Jurkat, Clone E6-1 (cell line): ENCODE measurements around the gene IPO4. TPM values are rescaled to one million over a fixed set of nuclear protein-coding genes. Genes with fewer than 3 reads are reported as not detected.
A peak's percentile ranks its signal among the peaks of the same experiment; 100 is the strongest.
"Not testable (repeated sequence)": the region's sequence is repeated elsewhere in the genome, so short reads cannot be mapped to it uniquely, and the experiment has no call there.

Experiments
- DNase-seq: peaks from one replicate; pipeline ENCODE4 v3.0.0-alpha.2; 2011; ENCODE audit warnings: low read depth, low spot score
- H3K4me3 ChIP-seq: 2 replicates; pipeline ENCODE4 v1.5.1; 2011; ENCODE audit warnings: mild to moderate bottlenecking, low read length, control low read depth, moderate library complexity
- polyA plus RNA-seq: library from polyadenylated mRNA; unstranded; fragments of >200 nt; gene quantifications from one replicate; pipeline ENCODE4 v1.2.1, GENCODE V29; 2012; ENCODE audit warnings: missing spikeins; ENCODE audit not compliant: insufficient read length, insufficient read depth

IPO4 gene
- 34.3 TPM for polyA plus RNA-seq

- peak; percentile 98 for DNase-seq
- H3K4me3 ChIP-seq, result peak within 1 kb of the TSS; percentile 85
These were observed at the start of gene IPO4 for GRCh38 chr14:24188251-24189058. TSS of gene IPO4 (minus strand) at chr14:24188816. CDS start at chr14:24188787, 29 bp downstream.

DNA sequence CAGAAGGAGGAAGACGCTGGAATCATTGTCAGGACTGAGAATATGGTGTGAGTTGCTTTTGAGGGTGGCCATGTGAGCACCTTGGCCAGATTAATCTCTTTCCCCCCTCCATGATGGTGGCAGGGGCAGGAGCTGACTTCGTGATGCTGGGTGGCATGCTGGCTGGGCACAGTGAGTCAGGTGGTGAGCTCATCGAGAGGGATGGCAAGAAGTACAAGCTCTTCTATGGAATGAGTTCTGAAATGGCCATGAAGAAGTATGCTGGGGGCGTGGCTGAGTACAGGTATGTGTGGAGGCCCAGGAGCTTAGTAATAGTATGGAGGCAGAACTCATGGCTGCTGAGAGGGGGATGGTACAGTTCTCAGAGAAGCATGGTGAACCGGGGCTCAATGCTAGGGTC is 49.5 kb upstream of the IPO4 start:
- no peak for DNase-seq
- H3K4me3 ChIP-seq, result no peak overlapping the region

- no peak for DNase-seq
- H3K4me3 ChIP-seq, result no peak overlapping the region
These were observed 48.9 kb upstream of the IPO4 start for GRCh38 chr14:24237463-24237955.

DNA sequence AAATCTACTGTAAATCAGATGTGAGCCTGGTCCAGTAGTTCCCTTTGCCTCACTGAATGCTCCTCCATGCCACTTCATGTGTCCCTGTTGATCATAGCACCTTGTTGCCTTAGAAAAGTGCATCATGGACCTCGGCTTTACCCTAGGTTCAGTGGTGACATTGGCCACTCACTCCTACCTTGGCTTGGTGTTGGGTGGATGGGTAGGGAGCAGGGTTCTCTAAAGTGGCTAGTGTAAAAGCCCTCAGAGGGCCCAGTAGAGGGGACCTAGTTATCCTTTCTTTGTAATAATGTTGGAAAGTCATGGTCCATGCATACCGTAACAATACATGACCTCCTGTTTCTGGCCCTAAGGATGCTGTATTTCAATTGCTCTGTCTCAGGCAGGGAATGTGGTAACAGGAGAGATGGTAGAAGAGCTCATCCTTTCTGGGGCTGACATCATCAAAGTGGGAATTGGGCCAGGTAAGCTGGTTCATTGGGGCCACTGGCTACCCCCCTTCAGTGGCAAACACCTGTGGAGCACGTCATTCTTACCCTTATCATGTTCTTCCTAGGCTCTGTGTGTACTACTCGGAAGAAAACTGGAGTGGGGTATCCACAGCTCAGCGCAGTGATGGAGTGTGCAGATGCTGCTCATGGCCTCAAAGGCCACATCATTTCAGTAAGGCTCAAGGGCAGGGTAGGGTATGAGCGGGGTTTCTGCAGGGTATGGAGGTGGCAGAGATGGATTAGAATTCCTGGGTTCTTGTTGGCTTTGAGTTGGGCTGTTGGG is 48.3 kb upstream of the IPO4 start:
- no peak overlapping the region for H3K4me3 ChIP-seq
- DNase-seq, result no peak

DNA sequence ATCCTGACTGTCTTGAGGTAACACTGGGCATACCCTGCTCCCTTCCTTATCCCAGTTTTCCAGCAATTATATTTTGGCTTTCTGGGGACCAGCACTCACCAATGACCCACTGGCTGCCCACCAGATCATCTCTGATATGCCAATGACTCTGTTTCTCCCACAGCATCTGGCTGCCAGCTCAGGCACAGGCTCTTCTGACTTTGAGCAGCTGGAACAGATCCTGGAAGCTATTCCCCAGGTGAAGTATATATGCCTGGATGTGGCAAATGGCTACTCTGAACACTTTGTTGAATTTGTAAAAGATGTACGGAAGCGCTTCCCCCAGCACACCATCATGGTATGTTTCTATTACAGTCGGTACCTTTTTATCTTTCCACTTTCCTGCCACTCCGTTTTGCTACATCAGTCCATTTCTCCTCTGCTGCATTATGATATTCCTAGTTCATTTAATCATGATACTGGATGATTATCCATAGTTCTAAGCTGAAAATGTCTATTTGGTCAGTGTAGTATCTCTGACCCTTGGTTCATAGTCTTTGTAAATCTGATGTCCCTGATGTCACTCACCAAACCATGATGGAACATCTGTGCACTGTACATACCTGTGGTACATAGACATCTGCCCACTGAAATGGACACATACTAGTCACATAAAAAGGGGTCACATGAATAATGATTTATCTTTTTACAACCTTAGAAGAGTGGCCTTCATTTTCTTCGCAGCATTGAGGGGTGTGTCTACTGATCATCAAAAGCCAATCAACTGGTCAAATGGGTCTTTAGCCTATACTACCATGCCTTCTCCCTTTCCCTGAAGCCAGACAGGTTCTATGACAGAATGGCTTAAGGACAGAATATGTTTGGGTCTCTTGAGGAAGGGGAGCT is 47.4 kb upstream of the IPO4 start:
- H3K4me3 ChIP-seq, result no peak overlapping the region
- DNase-seq, result no peak

DNA sequence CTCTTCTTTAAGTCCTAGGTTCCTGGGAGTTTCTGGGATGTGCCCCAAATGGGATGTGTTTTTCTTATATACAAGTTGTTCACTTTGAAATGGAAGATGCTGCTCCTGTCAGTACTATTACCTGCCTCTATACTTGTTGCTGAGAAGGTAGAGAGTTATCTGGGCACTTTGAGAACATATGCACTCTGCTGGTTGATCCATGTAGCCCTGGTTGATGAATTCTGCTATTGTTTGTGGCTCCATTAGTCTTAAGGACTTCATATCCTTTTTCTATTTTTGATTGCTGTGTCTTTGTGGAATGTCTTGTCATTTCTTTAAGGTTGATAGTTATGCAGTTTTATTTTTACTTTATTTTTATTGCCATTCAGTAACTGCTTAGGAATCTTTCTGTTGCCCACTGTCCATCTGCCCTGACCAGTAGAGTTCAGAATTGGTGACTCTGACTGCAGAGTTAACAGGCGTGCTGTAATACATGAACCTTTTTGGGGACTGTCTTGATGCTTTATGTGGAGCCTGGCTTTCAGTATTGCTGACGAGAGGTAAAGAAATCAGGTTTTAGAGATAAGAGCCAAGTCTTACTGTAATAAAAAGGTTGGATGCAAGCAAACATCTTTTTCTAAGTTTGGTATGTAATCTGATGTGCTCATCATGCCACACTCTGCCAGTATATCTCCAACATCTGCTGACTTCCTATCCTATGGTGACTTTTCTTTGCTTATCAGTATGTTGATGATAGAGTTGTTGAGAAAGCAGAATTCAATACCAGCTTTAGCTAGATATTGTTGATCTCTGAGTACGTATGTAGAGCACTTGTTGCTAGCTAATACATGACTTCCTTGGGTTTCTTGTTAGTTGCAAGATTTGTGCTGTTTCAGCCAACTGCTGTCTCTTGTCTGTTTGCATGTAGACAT is 45.7 kb upstream of the IPO4 start:
- DNase-seq, result no peak
- peak overlapping the region; percentile 87 for H3K4me3 ChIP-seq

DNA sequence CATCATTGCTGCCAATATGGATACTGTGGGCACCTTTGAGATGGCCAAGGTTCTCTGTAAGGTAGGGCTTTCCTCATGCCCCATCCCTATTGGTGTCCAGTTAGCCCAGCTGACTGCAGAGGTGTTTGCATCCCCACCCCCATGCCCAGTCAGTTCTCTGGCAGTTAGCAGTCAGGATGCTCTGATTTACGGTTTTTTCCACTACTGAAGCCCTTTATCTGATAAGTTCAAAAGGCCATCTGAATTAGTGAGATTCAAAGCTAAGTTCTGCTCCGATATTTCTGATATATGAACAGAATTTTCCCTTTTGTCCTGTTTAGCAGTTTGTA is 44.9 kb upstream of the IPO4 start:
- peak overlapping the region; percentile 87 for H3K4me3 ChIP-seq
- no peak for DNase-seq

DNA sequence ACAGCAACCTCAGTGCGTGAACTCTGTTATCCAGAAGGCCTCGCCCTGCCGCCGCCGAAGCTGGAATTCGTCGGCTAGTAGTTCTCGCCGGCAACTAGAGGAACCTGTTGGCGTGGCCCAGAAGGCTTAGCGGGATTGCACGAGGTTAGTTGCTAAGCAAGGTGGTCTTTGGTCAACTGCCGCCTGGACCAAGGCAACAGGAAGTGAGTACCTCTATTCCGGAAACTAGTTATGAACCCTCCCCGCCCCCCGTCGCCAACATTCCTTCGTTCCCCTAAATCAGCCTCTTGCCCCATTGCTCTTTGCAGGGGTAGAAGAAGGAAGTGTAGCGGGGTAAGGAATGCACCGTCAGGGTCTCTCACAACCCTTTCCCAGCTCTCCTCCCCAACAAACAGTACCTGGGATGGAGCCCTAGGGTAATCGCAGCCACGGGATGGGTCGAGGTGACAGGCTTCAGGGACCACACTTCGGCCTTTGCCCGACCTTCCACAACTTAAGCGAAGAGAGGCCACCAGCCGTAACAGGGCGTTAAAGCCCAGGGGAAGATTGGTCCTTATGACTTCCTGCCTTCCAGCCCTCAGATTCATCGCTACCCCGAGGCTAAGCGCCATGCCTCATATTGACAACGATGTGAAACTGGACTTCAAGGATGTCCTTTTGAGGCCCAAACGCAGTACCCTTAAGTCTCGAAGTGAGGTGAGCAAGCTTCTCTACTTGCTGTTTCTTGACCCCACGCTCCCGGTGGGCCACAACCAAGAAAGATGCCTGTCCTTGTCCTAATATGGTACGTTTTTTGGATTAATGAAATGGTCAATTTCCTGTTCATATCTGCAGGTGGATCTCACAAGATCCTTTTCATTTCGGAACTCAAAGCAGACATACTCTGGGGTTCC is 44.3 kb upstream of the IPO4 start, which contains the start of gene GMPR2:
GMPR2 (plus strand) TSS at position 285 of the 893 bp plus-strand sequence; CDS start at position 610, 325 bp downstream.
- peak within 1 kb of the TSS; percentile 87 for H3K4me3 ChIP-seq
- DNase-seq, result no peak

GRCh38 chr14:24232121-24232644 is 43.6 kb upstream of the IPO4 start, which contains the start of gene NEDD8:
TSS of gene NEDD8 (minus strand) at chr14:24232367. CDS start at chr14:24232267, 100 bp downstream.
- peak; percentile 90 for DNase-seq
- H3K4me3 ChIP-seq, result peak within 1 kb of the TSS; percentile 87

- no peak for DNase-seq
- H3K4me3 ChIP-seq, result peak overlapping the region; percentile 87
These were observed 42.9 kb upstream of the IPO4 start for GRCh38 chr14:24231263-24232120.

DNA sequence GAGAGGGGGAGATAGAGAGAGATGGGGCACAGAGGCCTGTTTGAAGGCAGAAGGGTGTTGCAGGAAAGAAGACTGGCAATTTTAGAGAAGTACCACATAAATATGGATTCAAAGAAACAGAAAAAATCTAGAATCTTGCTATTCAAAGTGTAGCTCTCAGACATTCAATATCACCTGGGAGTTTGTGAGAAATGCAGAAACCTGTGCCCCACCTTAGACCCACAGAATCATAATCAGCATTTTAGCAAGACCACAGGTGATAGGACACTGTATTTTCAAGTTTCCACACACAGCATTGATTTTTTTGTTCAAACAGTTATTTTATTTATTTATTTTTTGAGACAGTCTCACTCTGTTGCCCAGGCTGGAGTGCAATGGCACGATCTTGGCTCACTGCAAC is 40.3 kb upstream of the IPO4 start:
- H3K4me3 ChIP-seq, result no peak overlapping the region
- DNase-seq, result no peak

GRCh38 chr14:24226473-24226872 is 37.9 kb upstream of the IPO4 start:
- H3K4me3 ChIP-seq, result no peak overlapping the region
- no peak for DNase-seq

GRCh38 chr14:24224618-24225071 is 36.0 kb upstream of the IPO4 start:
- H3K4me3 ChIP-seq, result no peak overlapping the region
- no peak for DNase-seq

- H3K4me3 ChIP-seq, DNase-seq: not testable (repeated sequence)
These were observed 34.4 kb upstream of the IPO4 start for GRCh38 chr14:24222987-24223386.

- H3K4me3 ChIP-seq, result no peak overlapping the region
- no peak for DNase-seq
These were observed 30.9 kb upstream of the IPO4 start for GRCh38 chr14:24219521-24219920.

GRCh38 chr14:24219080-24219479 is 30.5 kb upstream of the IPO4 start:
- no peak for DNase-seq
- H3K4me3 ChIP-seq, result no peak overlapping the region
